WTC11 (cell line): ENCODE measurements around the gene PTPRN2. TPM values are rescaled to one million over a fixed set of nuclear protein-coding genes. Genes with fewer than 3 reads are reported as not detected.

Experiments used
- ATAC-seq: fragments of 200-7000 bp; cut with Tn5 transposase; 2 replicates; pipeline ENCODE4 v1.10.0; 2021; ENCODE audit warnings: mild to moderate bottlenecking, moderate library complexity
- CTCF ChIA-PET: fragments of 300-600 bp; sonication (Branson Sonifier 250); formaldehyde crosslinking; loops from one replicate; lab custom pipeline; 2021; ENCODE audit warnings: antibody characterized with exemption; lab: Charles Lee
- POLR2A ChIA-PET: fragments of 350-600 bp; sonication (Branson Sonifier 250); formaldehyde crosslinking; loops from one replicate; lab custom pipeline; 2021; ENCODE audit warnings: antibody characterized with exemption; lab: Charles Lee
- DNase-seq: peaks from one replicate; pipeline ENCODE4 v3.0.0; 2021; ENCODE audit warnings: low spot score
- H3K27ac Mint-ChIP-seq: 2 replicates; pipeline ENCODE4 v1.8.0; 2021; ENCODE audit warnings: mixed read lengths
- H3K27me3 Mint-ChIP-seq: 2 replicates; pipeline ENCODE4 v1.8.0; 2021; ENCODE audit warnings: low read depth, mild to moderate bottlenecking, moderate library complexity, mixed read lengths
- H3K36me3 Mint-ChIP-seq: 2 replicates; pipeline ENCODE4 v1.8.0; 2021; ENCODE audit warnings: mixed read lengths
- H3K4me1 Mint-ChIP-seq: 2 replicates; pipeline ENCODE4 v1.8.0; 2022; ENCODE audit warnings: mixed read lengths
- H3K4me3 Mint-ChIP-seq: 2 replicates; pipeline ENCODE4 v1.8.0; 2021; ENCODE audit warnings: mild to moderate bottlenecking, moderate library complexity, mixed read lengths
- H3K9me3 Mint-ChIP-seq: 2 replicates; pipeline ENCODE4 v1.8.0; 2021; ENCODE audit warnings: mixed read lengths
- AFF4 ChIP-seq: sonication (generic); formaldehyde crosslinking; IDR thresholded peaks from 2 replicates; pipeline ENCODE4 v1.8.1; 2023; ENCODE audit warnings: mild to moderate bottlenecking, missing genetic modification reagents, borderline replicate concordance
- ARID4B ChIP-seq: sonication (generic); formaldehyde crosslinking; IDR thresholded peaks from 2 replicates; pipeline ENCODE4 v1.8.0; 2023; ENCODE audit warnings: missing genetic modification reagents, mild to moderate bottlenecking, borderline replicate concordance
- ATF1 ChIP-seq: sonication (generic); formaldehyde crosslinking; IDR thresholded peaks from 2 replicates; pipeline ENCODE4 v1.8.1; 2023; ENCODE audit warnings: mild to moderate bottlenecking, moderate library complexity, missing genetic modification reagents
- CBFB ChIP-seq: sonication (generic); formaldehyde crosslinking; IDR thresholded peaks from 2 replicates; pipeline ENCODE4 v1.8.1; 2022; ENCODE audit warnings: mild to moderate bottlenecking, low read depth, missing genetic modification reagents
- CREM ChIP-seq: sonication (generic); formaldehyde crosslinking; IDR thresholded peaks from 2 replicates; pipeline ENCODE4 v1.8.1; 2022; ENCODE audit warnings: mild to moderate bottlenecking, missing genetic modification reagents, moderate library complexity
- E2F1 ChIP-seq: sonication (generic); formaldehyde crosslinking; IDR thresholded peaks from 2 replicates; pipeline ENCODE4 v1.8.0; 2022; ENCODE audit warnings: mild to moderate bottlenecking, missing genetic modification reagents
- ELF4 ChIP-seq: sonication (generic); formaldehyde crosslinking; IDR thresholded peaks from 2 replicates; pipeline ENCODE4 v1.8.1; 2022; ENCODE audit warnings: low read depth, mild to moderate bottlenecking, moderate library complexity, missing genetic modification reagents
- ETV6 ChIP-seq: sonication (generic); formaldehyde crosslinking; IDR thresholded peaks from 2 replicates; pipeline ENCODE4 v1.8.1; 2022; ENCODE audit warnings: mild to moderate bottlenecking, missing genetic modification reagents
- FOXP1 ChIP-seq: sonication (generic); formaldehyde crosslinking; IDR thresholded peaks from 2 replicates; pipeline ENCODE4 v1.8.0; 2022; ENCODE audit warnings: missing genetic modification reagents, mild to moderate bottlenecking, moderate library complexity, borderline replicate concordance
- IRF2 ChIP-seq: sonication (generic); formaldehyde crosslinking; IDR thresholded peaks from 2 replicates; pipeline ENCODE4 v1.8.0; 2022; ENCODE audit warnings: low read depth, missing genetic modification reagents, borderline replicate concordance
- MAX ChIP-seq: sonication (generic); formaldehyde crosslinking; IDR thresholded peaks from 2 replicates; pipeline ENCODE4 v1.8.0; 2022; ENCODE audit warnings: mild to moderate bottlenecking, missing genetic modification reagents
- MYBL2 ChIP-seq: sonication (generic); formaldehyde crosslinking; IDR thresholded peaks from 2 replicates; pipeline ENCODE4 v1.8.1; 2023; ENCODE audit warnings: mild to moderate bottlenecking, moderate library complexity, missing genetic modification reagents
- PRDM15 ChIP-seq: sonication (generic); formaldehyde crosslinking; IDR thresholded peaks from 2 replicates; pipeline ENCODE4 v1.8.0; 2022; ENCODE audit warnings: missing genetic modification reagents
- RORB ChIP-seq: fragments of 250-450 bp; sonication (Bioruptor Pico); IDR thresholded peaks from 2 replicates; pipeline ENCODE4 v1.9.0; 2021; ENCODE audit warnings: mild to moderate bottlenecking
- SOX15 ChIP-seq: fragments of 250-450 bp; sonication (Bioruptor Pico); IDR thresholded peaks from 2 replicates; pipeline ENCODE4 v1.9.0; 2021; ENCODE audit warnings: mild to moderate bottlenecking
- TP53 ChIP-seq: sonication (generic); formaldehyde crosslinking; IDR thresholded peaks from 2 replicates; pipeline ENCODE4 v1.8.1; 2023; ENCODE audit warnings: mild to moderate bottlenecking, missing genetic modification reagents
- ZBTB43 ChIP-seq: sonication (generic); formaldehyde crosslinking; IDR thresholded peaks from 2 replicates; pipeline ENCODE4 v1.8.1; 2023; ENCODE audit warnings: mild to moderate bottlenecking, missing genetic modification reagents
- ZNF396 ChIP-seq: fragments of 250-450 bp; sonication (Bioruptor Pico); IDR thresholded peaks from 2 replicates; pipeline ENCODE4 v1.8.0; 2021; ENCODE audit warnings: mild to moderate bottlenecking, moderate library complexity, borderline replicate concordance
- ZNF425 ChIP-seq: fragments of 250-450 bp; sonication (Bioruptor Pico); conservative IDR thresholded peaks from 2 replicates; pipeline ENCODE4 v1.9.0; 2021; ENCODE audit warnings: mild to moderate bottlenecking
- total RNA-seq: library from RNA; stranded (reverse); gene quantifications from 3 replicates; pipeline ENCODE4 v1.2.3, GENCODE V29; 2021

PTPRN2 gene
- total RNA-seq, 1 experiment from 2014 or later = 4.7 TPM

- CTCF ChIA-PET = no interaction called here
- Mint-ChIP-seq H3K27ac (no peak overlapping the region), H3K9me3 (peaks cover 29% of the 10 kb centered on the region), H3K36me3 (peaks cover 24% of the 10 kb centered on the region), H3K27me3 (peaks cover 2% of the 10 kb centered on the region; the same call in 1 of the 2 replicates), H3K4me3 (no peak overlapping the region), H3K4me1 (peaks cover 4% of the 10 kb centered on the region; the same call in 1 of the 2 replicates)
- POLR2A ChIA-PET = no interaction called here
- TF ChIP-seq TP53 (CRISPR knock-in tag) (no peak), CBFB (CRISPR knock-in tag) (no peak), PRDM15 (no peak), SOX15 (CRISPR knock-in tag) (no peak), ZBTB43 (no peak), IRF2 (CRISPR knock-in tag) (no peak), FOXP1 (CRISPR knock-in tag) (no peak), ATF1 (CRISPR knock-in tag) (no peak)
- no peak for DNase-seq
- ATAC-seq = no peak
These were observed 759.4 kb downstream of the PTPRN2 start for GRCh38 chr7:157828190-157828589.

GRCh38 chr7:157827863-157828160 is 759.8 kb downstream of the PTPRN2 start:
- Mint-ChIP-seq H3K27ac (no peak overlapping the region), H3K4me3 (no peak overlapping the region), H3K27me3 (peaks cover 2% of the 10 kb centered on the region; the same call in 1 of the 2 replicates), H3K36me3 (peaks cover 20% of the 10 kb centered on the region), H3K9me3 (peaks cover 25% of the 10 kb centered on the region), H3K4me1 (peaks cover 4% of the 10 kb centered on the region; the same call in 1 of the 2 replicates)
- ChIA-PET POLR2A (no interaction called here), CTCF (no interaction called here)
- ATAC-seq = no peak
- DNase-seq = no peak
- TF ChIP-seq RORB (CRISPR knock-in tag) (no peak), ETV6 (CRISPR knock-in tag) (no peak), MYBL2 (CRISPR knock-in tag) (no peak), MAX (CRISPR knock-in tag) (no peak), CBFB (CRISPR knock-in tag) (no peak), ELF4 (CRISPR knock-in tag) (no peak), ZNF396 (no peak), AFF4 (CRISPR knock-in tag) (no peak), CREM (CRISPR knock-in tag) (no peak), E2F1 (CRISPR knock-in tag) (no peak), ZNF425 (CRISPR knock-in tag) (no peak), ARID4B (CRISPR knock-in tag) (no peak)
